GM19452 (cell line): ENCODE results near the gene LHX8.

Experiments
- ATAC-seq: cut with Tn5 transposase; IDR thresholded peaks from one replicate; pipeline ENCODE4 v1.9.1; 2021; ENCODE audit not compliant: unreplicated experiment

Gene LHX8

GRCh38 chr1:75202751-75203150, 68.6 kb downstream of the LHX8 start:
- no peak for ATAC-seq

GRCh38 chr1:75203415-75204277, 69.5 kb downstream of the LHX8 start:
- peak; percentile 82 for ATAC-seq

GRCh38 chr1:75208862-75209261, 74.7 kb downstream of the LHX8 start:
- ATAC-seq: no peak
